ENCODE data around the gene CDH4.

The CDH4 gene

DNA sequence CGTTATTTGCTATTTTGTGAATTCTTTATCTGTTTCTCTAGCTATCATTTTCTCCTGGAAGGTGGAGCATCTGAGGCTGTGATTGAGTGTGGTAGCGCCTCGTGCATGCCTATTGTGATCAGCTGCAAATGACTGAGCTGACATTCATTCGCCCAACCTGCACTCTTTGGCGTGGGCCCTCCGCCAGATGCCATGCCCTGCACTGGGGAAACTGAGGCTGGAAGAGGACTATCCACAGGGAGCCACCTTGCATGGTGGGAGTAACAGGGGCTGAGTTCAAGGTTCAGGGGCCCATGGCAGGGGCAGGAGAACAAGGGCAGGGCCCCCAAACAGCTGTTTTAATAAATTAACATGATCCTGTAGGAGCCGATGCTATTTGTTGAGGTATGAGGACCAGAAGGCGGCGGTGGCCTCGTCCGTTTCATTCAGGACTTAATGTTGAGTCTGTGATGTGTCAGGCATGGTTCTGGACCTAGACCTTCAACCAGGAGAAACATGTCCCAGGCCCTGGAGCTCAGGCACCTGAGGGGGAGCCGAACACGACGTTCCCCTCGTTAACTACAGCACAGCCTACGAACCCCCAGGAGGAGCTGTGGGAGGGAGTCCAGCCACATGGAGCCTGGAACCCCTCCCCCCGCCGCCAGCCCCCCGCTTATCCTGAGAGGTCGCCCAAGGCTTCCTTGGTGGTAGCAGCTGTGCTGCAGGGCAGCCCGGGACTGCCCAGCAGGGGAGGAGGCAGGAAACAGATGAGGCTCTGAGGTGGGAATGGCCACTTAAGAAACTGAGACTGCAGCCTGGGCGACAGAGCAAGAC lies 242.9 kb downstream of the CDH4 start:
- no peak for TF ChIP-seq EZH2phosphoT487 (conservative IDR thresholded peaks at IDR 0.05; ENCODE audit: low read length)
- TF ChIP-seq, protein P1, sequence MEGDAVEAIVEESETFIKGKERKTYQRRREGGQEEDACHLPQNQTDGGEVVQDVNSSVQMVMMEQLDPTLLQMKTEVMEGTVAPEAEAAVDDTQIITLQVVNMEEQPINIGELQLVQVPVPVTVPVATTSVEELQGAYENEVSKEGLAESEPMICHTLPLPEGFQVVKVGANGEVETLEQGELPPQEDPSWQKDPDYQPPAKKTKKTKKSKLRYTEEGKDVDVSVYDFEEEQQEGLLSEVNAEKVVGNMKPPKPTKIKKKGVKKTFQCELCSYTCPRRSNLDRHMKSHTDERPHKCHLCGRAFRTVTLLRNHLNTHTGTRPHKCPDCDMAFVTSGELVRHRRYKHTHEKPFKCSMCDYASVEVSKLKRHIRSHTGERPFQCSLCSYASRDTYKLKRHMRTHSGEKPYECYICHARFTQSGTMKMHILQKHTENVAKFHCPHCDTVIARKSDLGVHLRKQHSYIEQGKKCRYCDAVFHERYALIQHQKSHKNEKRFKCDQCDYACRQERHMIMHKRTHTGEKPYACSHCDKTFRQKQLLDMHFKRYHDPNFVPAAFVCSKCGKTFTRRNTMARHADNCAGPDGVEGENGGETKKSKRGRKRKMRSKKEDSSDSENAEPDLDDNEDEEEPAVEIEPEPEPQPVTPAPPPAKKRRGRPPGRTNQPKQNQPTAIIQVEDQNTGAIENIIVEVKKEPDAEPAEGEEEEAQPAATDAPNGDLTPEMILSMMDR (IDR thresholded peaks at IDR 0.05; ENCODE audit: insufficient read depth, low read length, poor library complexity, severe bottlenecking) = no peak
- Histone ChIP-seq H3K9ac (ENCODE audit: low read length) (no peak overlapping the region), H3K9me3 (ENCODE audit: insufficient read depth, low read length) (no peaks in the 10 kb centered on the region), H3K27ac (ENCODE audit: low read depth, low read length) (no peak overlapping the region), H3K79me2 (ENCODE audit: insufficient read depth, low read length) (no peaks in the 10 kb centered on the region), H3K36me3 (ENCODE audit: low read length) (no peaks in the 10 kb centered on the region), H3K4me3 (ENCODE audit: insufficient read depth, low read length, poor library complexity, severe bottlenecking) (no peak overlapping the region), H3K27me3 (ENCODE audit: low read length) (peaks cover 3% of the 10 kb centered on the region; the same call in 1 of the 2 replicates), H2AFZ (ENCODE audit: low read depth, low read length, severe bottlenecking) (no peak overlapping the region), H4K20me1 (ENCODE audit: low read depth, low read length) (no peaks in the 10 kb centered on the region), H3F3A (ENCODE audit: insufficient read depth) (no peaks in the 10 kb centered on the region), H3K4me2 (ENCODE audit: low read depth, low read length, poor library complexity, severe bottlenecking) (no peak overlapping the region), H3K9me2 (replicated peaks; ENCODE audit: insufficient read depth, low read length) (no peaks in the 10 kb centered on the region)

DNA sequence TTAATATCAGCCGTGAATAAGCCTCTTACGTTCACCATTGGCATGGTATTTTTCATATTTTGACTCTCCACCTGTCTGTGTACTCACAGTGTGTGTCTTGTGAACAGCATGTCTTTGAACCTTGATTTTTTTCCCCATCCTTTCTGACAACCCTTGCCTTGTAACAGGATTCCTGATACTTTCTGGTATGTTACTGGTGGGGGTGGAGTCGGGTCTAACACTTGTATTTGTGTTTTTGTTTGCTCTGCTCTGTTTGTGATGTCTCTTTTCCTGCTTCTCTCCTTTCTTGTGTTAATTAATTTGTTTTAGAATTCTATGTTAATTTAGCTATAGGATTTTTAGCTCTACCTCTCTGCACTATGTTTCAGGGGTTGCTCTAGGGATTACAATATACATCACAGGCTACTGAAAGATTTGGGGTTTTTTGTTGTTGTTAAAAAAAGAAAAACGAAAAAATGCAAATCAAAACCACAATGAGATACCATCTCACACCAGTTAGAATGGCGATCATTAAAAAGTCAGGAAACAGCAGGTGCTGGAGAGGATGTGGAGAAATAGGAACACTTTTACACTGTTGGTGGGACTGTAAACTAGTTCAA lies 245.1 kb downstream of the CDH4 start:
- peak overlapping the region; percentile 32 for H3K4me2 ChIP-seq (ENCODE audit: low read depth, low read length, poor library complexity, severe bottlenecking)
- H4K20me1 ChIP-seq (ENCODE audit: low read depth, low read length) = no peaks in the 10 kb centered on the region
- no peaks in the 10 kb centered on the region for H3F3A ChIP-seq (ENCODE audit: insufficient read depth)
- H3K27ac ChIP-seq (ENCODE audit: low read depth, low read length) = 0 out of 2 replicates have a peak overlapping the region, but pooled peaks have one; percentile 24
- H3K9me2 ChIP-seq (replicated peaks; ENCODE audit: insufficient read depth, low read length) = no peaks in the 10 kb centered on the region
- H2AFZ ChIP-seq (ENCODE audit: low read depth, low read length, severe bottlenecking) = no peak overlapping the region
- no peaks in the 10 kb centered on the region for H3K9me3 ChIP-seq (ENCODE audit: insufficient read depth, low read length)
- no peaks in the 10 kb centered on the region for H3K36me3 ChIP-seq (ENCODE audit: low read length)
- H3K27me3 ChIP-seq (ENCODE audit: low read length) = peaks cover 3% of the 10 kb centered on the region; the same call in 1 of the 2 replicates
- TF ChIP-seq, protein P1 (IDR thresholded peaks at IDR 0.05; ENCODE audit: insufficient read depth, low read length, poor library complexity, severe bottlenecking) = no peak
- TF ChIP-seq EZH2phosphoT487 (conservative IDR thresholded peaks at IDR 0.05; ENCODE audit: low read length) = no peak
- H3K9ac ChIP-seq (ENCODE audit: low read length) = no peak overlapping the region
- no peaks in the 10 kb centered on the region for H3K79me2 ChIP-seq (ENCODE audit: insufficient read depth, low read length)
- H3K4me3 ChIP-seq (ENCODE audit: insufficient read depth, low read length, poor library complexity, severe bottlenecking) = no peak overlapping the region

DNA sequence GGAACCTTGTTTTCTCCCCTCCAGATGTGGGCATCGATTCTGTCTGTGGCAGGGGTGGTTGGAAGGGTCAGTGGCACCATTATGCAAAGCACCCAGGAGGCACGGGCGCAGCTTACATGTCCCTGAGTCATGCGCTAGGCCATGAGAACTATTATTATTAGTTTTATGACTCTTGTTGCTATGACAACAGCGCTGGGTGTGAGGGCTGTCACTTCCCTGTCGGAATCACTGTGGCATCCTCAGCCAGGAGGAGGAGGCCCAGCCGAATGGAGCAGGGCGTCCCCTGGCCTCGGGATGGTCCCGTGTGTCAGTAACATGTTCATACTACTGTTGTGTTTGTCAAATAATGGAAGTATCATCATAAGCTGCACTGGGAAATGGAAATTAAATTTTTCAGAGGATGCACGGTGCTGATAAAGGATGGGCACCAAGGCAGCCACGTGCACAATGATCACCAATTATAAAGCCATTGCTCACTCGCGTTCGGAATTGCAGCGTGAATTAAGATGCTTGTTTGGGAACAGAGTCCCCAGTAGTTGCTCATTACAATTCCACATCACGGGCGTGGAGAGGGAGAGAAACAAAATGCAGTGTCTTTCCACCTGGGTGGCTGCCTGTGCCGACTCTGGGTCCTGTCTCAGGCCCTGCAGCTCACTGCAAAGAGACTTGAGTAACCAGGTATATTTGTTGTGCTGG lies 247.9 kb downstream of the CDH4 start:
- no peak overlapping the region for H3K4me2 ChIP-seq (ENCODE audit: low read depth, low read length, poor library complexity, severe bottlenecking)
- no peak overlapping the region for H2AFZ ChIP-seq (ENCODE audit: low read depth, low read length, severe bottlenecking)
- H3K9me3 ChIP-seq (ENCODE audit: insufficient read depth, low read length) = no peaks in the 10 kb centered on the region
- no peak overlapping the region for H3K9ac ChIP-seq (ENCODE audit: low read length)
- no peak overlapping the region for H3K27ac ChIP-seq (ENCODE audit: low read depth, low read length)
- no peak overlapping the region for H3K4me3 ChIP-seq (ENCODE audit: insufficient read depth, low read length, poor library complexity, severe bottlenecking)
- H3K36me3 ChIP-seq (ENCODE audit: low read length) = no peaks in the 10 kb centered on the region
- TF ChIP-seq, protein P1 (IDR thresholded peaks at IDR 0.05; ENCODE audit: insufficient read depth, low read length, poor library complexity, severe bottlenecking) = no peak
- no peak for TF ChIP-seq EZH2phosphoT487 (conservative IDR thresholded peaks at IDR 0.05; ENCODE audit: low read length)
- H3F3A ChIP-seq (ENCODE audit: insufficient read depth) = no peaks in the 10 kb centered on the region
- no peaks in the 10 kb centered on the region for H3K27me3 ChIP-seq (ENCODE audit: low read length)
- no peaks in the 10 kb centered on the region for H3K79me2 ChIP-seq (ENCODE audit: insufficient read depth, low read length)
- H3K9me2 ChIP-seq (replicated peaks; ENCODE audit: insufficient read depth, low read length) = no peaks in the 10 kb centered on the region
- H4K20me1 ChIP-seq (ENCODE audit: low read depth, low read length) = no peaks in the 10 kb centered on the region
